Activated T-cell treated with anti-CD3 and anti-CD28 coated beads for 48 hours (primary cell): ENCODE results near the gene HIGD1B.

ENCODE experiments used
- DNase-seq: peaks from one replicate; pipeline ENCODE4 v3.0.0-alpha.2; 2020; ENCODE audit warnings: low read depth

Gene HIGD1B

GRCh38 chr17:44837196-44837595 is 10.5 kb upstream of the HIGD1B start:
- DNase-seq = no peak

GRCh38 chr17:44840274-44840673 is 7.4 kb upstream of the HIGD1B start:
- DNase-seq = no peak

- no peak for DNase-seq
These were observed 6.7 kb upstream of the HIGD1B start for GRCh38 chr17:44840936-44841335.

- no peak for DNase-seq
These were observed 4.9 kb upstream of the HIGD1B start for GRCh38 chr17:44842748-44843147.

- no peak for DNase-seq
These were observed 3.3 kb upstream of the HIGD1B start for GRCh38 chr17:44844390-44844830.

- DNase-seq = no peak
These were observed 1.5 kb upstream of the HIGD1B start for GRCh38 chr17:44846206-44846605.

GRCh38 chr17:44848257-44848795 is 643 bp downstream of the HIGD1B start:
- DNase-seq = no peak

GRCh38 chr17:44848961-44849489 is 1.3 kb downstream of the HIGD1B start:
- DNase-seq = no peak

- DNase-seq = no peak
These were observed 2.3 kb downstream of the HIGD1B start for GRCh38 chr17:44850025-44850424.

- no peak for DNase-seq
These were observed 2.9 kb downstream of the HIGD1B start for GRCh38 chr17:44850612-44851011.

GRCh38 chr17:44854192-44854591 is 6.5 kb downstream of the HIGD1B start:
- no peak for DNase-seq

- no peak for DNase-seq
These were observed 12.0 kb downstream of the HIGD1B start for GRCh38 chr17:44859701-44860100.

GRCh38 chr17:44862278-44862914 is 14.7 kb downstream of the HIGD1B start:
- no peak for DNase-seq

GRCh38 chr17:44863061-44863918 is 15.6 kb downstream of the HIGD1B start:
- no peak for DNase-seq

GRCh38 chr17:44864831-44865230 is 17.1 kb downstream of the HIGD1B start:
- no peak for DNase-seq

GRCh38 chr17:44865231-44865660 is 17.6 kb downstream of the HIGD1B start:
- peak; percentile 47 for DNase-seq

- DNase-seq = no peak
These were observed 18.2 kb downstream of the HIGD1B start for GRCh38 chr17:44865931-44866330.

GRCh38 chr17:44867841-44868240 is 20.2 kb downstream of the HIGD1B start:
- DNase-seq = no peak

GRCh38 chr17:44871556-44871955 is 23.9 kb downstream of the HIGD1B start:
- no peak for DNase-seq

GRCh38 chr17:44872131-44872768 is 24.6 kb downstream of the HIGD1B start:
- no peak for DNase-seq

- no peak for DNase-seq
These were observed 28.1 kb downstream of the HIGD1B start for GRCh38 chr17:44875761-44876160.

- no peak for DNase-seq
These were observed 29.4 kb downstream of the HIGD1B start for GRCh38 chr17:44877121-44877520.
